Thymus (tissue), 11 donors: ENCODE measurements around the gene CLIP2. TPM values are rescaled to one million over a fixed set of nuclear protein-coding genes. Genes with fewer than 3 reads are reported as not detected.
"Not testable (repeated sequence)": the region's sequence is repeated elsewhere in the genome, so short reads cannot be mapped to it uniquely, and the experiment has no call there.

Experiments
- DNase-seq, 9 donors: peaks; one replicate each; pipeline ENCODE4 v3.0.0-alpha.2; 2013; ENCODE audit warnings: low spot score in 9 of 9, low read depth in 6 of 9, missing footprints in 1 of 9
- H3K27ac ChIP-seq, 2 donors: one replicate each; pipeline ENCODE4 v1.5.1; 2013; ENCODE audit warnings: control low read depth in 1 of 2, low read depth in 1 of 2, low read length in 1 of 2, mild to moderate bottlenecking in 1 of 2, moderate library complexity in 1 of 2
- H3K27me3 ChIP-seq, 2 donors: one replicate each; pipeline ENCODE4 v1.5.1; 2013; ENCODE audit warnings: low read length in 1 of 2; ENCODE audit not compliant: control insufficient read depth in 2 of 2, insufficient read depth in 1 of 2
- H3K36me3 ChIP-seq, 2 donors: one replicate each; pipeline ENCODE4 v1.5.1; 2013; ENCODE audit warnings: low read length in 1 of 2, mild to moderate bottlenecking in 1 of 2, moderate library complexity in 1 of 2; ENCODE audit not compliant: control insufficient read depth in 2 of 2, insufficient read depth in 2 of 2
- H3K4me1 ChIP-seq, 2 donors: one replicate each; pipeline ENCODE4 v1.5.1; 2013; ENCODE audit warnings: low read length in 2 of 2; ENCODE audit not compliant: control insufficient read depth in 2 of 2, insufficient read depth in 2 of 2
- H3K4me3 ChIP-seq, 2 donors: one replicate each; pipeline ENCODE4 v1.5.1; 2013; ENCODE audit warnings: low read length in 2 of 2, control low read depth in 1 of 2, mild to moderate bottlenecking in 1 of 2
- H3K9me3 ChIP-seq, 2 donors: one replicate each; pipeline ENCODE4 v1.5.1; 2013; ENCODE audit warnings: low read length in 1 of 2, mild to moderate bottlenecking in 1 of 2; ENCODE audit not compliant: control insufficient read depth in 2 of 2, insufficient read depth in 1 of 2
- WGBS: extraction: QIAGEN DNeasy Blood & Tissue Kit; methylation state at CpG from one replicate; pipeline ENCODE4 v1.1.7; 2013; 5-methylcytosine and 5-hydroxymethylcytosine counted together
- polyA plus RNA-seq: library from polyadenylated mRNA; stranded (reverse); fragments of 200-250 nt; gene quantifications from one replicate; pipeline ENCODE4 v1.2.3, GENCODE V29; 2013
- total RNA-seq: library from RNA; stranded (reverse); fragments of 120-200 nt; gene quantifications from one replicate; pipeline ENCODE4 v1.2.4, GENCODE V29; 2013
- donor health status: healthy.

Gene CLIP2
- total and polyA plus RNA-seq, 2 donors: 5.2 to 5.6 TPM

- H3K27me3 ChIP-seq, H3K4me3 ChIP-seq, H3K4me1 ChIP-seq, DNase-seq, H3K27ac ChIP-seq, H3K36me3 ChIP-seq: not testable (repeated sequence)
- WGBS: 93% methylated on average over 1 of the region's 1 CpG
- peaks cover 0 to 11% of the 10 kb centered on the region in 2 donors for H3K9me3 ChIP-seq
Measured at GRCh38 chr7:74437291-74437571, 148.0 kb downstream of the CLIP2 start.

- WGBS: 96% methylated on average over 2 of the region's 2 CpGs
- Histone ChIP-seq H3K4me3 (no peak overlapping the region), H3K4me1 (no peaks in the 10 kb centered on the region), H3K27ac (no peak overlapping the region), H3K9me3 (peaks cover 0 to 11% of the 10 kb centered on the region in 2 donors), H3K36me3 (no peaks in the 10 kb centered on the region), H3K27me3 (peaks cover 0 to 5% of the 10 kb centered on the region in 2 donors)
- DNase-seq: no peak
Measured at GRCh38 chr7:74438327-74438726, 149.1 kb downstream of the CLIP2 start.

GRCh38 chr7:74439541-74439940, 150.3 kb downstream of the CLIP2 start:
- Histone ChIP-seq H3K9me3 (peaks cover 0 to 11% of the 10 kb centered on the region in 2 donors), H3K36me3 (no peaks in the 10 kb centered on the region), H3K27me3 (peaks cover 0 to 5% of the 10 kb centered on the region in 2 donors), H3K4me3 (no peak overlapping the region), H3K27ac (no peak overlapping the region), H3K4me1 (no peaks in the 10 kb centered on the region)
- whole genome bisulfite sequencing: 95% methylated on average over 4 of the region's 4 CpGs
- DNase-seq: no peak

- not testable (repeated sequence) for H3K27me3 ChIP-seq, DNase-seq, H3K4me3 ChIP-seq, H3K4me1 ChIP-seq, H3K27ac ChIP-seq, H3K36me3 ChIP-seq
- WGBS: 95% methylated on average over 3 of the region's 3 CpGs
- H3K9me3 ChIP-seq: peaks cover 0 to 11% of the 10 kb centered on the region in 2 donors
Measured at GRCh38 chr7:74440143-74440542, 150.9 kb downstream of the CLIP2 start.

- Histone ChIP-seq H3K36me3 (no peaks in the 10 kb centered on the region), H3K4me3 (no peak overlapping the region), H3K27ac (no peak overlapping the region), H3K4me1 (no peaks in the 10 kb centered on the region), H3K27me3 (peaks cover 0 to 5% of the 10 kb centered on the region in 2 donors), H3K9me3 (peaks cover 0 to 11% of the 10 kb centered on the region in 2 donors)
- DNase-seq: no peak
- WGBS: 87% methylated on average over 10 of the region's 10 CpGs
Measured at GRCh38 chr7:74441801-74442200, 152.6 kb downstream of the CLIP2 start.

- WGBS: 94% methylated on average over 21 of the region's 21 CpGs
- Histone ChIP-seq H3K4me3 (no peak overlapping the region), H3K9me3 (peaks cover 0 to 8% of the 10 kb centered on the region in 2 donors), H3K27ac (no peak overlapping the region), H3K27me3 (peaks cover 0 to 5% of the 10 kb centered on the region in 2 donors), H3K36me3 (no peaks in the 10 kb centered on the region), H3K4me1 (no peaks in the 10 kb centered on the region)
- DNase-seq: no peak
Measured at GRCh38 chr7:74443543-74444247, 154.5 kb downstream of the CLIP2 start.

- no peak overlapping the region for H3K4me3 ChIP-seq
- peaks cover 2 to 8% of the 10 kb centered on the region in 2 donors for H3K9me3 ChIP-seq
- DNase-seq: no peak
- H3K36me3 ChIP-seq: no peaks in the 10 kb centered on the region
- peaks cover 16 to 32% of the 10 kb centered on the region in 2 donors for H3K27me3 ChIP-seq
- peaks cover 0 to 14% of the 10 kb centered on the region in 2 donors for H3K4me1 ChIP-seq
- H3K27ac ChIP-seq: no peak overlapping the region
- 95% methylated on average over 4 of the region's 4 CpGs for WGBS
Measured at GRCh38 chr7:74449144-74449543, 159.9 kb downstream of the CLIP2 start.

- H3K27me3 ChIP-seq: peaks cover 23 to 40% of the 10 kb centered on the region in 2 donors
- H3K4me1 ChIP-seq: peaks cover 0 to 14% of the 10 kb centered on the region in 2 donors
- peaks cover 2 to 8% of the 10 kb centered on the region in 2 donors for H3K9me3 ChIP-seq
- peak in 8 of 9 donors; percentile 27 to 76 (median 58) for DNase-seq
- 68% methylated on average over 15 of the region's 15 CpGs for WGBS
- H3K36me3 ChIP-seq: no peaks in the 10 kb centered on the region
- no peak overlapping the region for H3K4me3 ChIP-seq
- no peak overlapping the region for H3K27ac ChIP-seq
Measured at GRCh38 chr7:74449809-74450397, 160.7 kb downstream of the CLIP2 start.

GRCh38 chr7:74452748-74453321, 163.6 kb downstream of the CLIP2 start:
- H3K27ac ChIP-seq: peak overlapping the region in 1 of 2 donors; percentile 42
- WGBS: 33% methylated on average over 15 of the region's 15 CpGs
- DNase-seq: peak in 1 of 9 donors; percentile 16
- H3K27me3 ChIP-seq: peaks cover 28 to 65% of the 10 kb centered on the region in 2 donors
- no peak overlapping the region for H3K4me3 ChIP-seq
- no peaks in the 10 kb centered on the region for H3K36me3 ChIP-seq
- peaks cover 0 to 14% of the 10 kb centered on the region in 2 donors for H3K4me1 ChIP-seq
- peaks cover 2 to 8% of the 10 kb centered on the region in 2 donors for H3K9me3 ChIP-seq
